IPS-11a (cell line): ENCODE measurements around the gene MSN.

Source experiments
- H3K4me3 ChIP-seq: one replicate; pipeline ENCODE4 v1.5.1; 2013; ENCODE audit warnings: low read depth, low read length, control low read depth

Gene MSN

DNA sequence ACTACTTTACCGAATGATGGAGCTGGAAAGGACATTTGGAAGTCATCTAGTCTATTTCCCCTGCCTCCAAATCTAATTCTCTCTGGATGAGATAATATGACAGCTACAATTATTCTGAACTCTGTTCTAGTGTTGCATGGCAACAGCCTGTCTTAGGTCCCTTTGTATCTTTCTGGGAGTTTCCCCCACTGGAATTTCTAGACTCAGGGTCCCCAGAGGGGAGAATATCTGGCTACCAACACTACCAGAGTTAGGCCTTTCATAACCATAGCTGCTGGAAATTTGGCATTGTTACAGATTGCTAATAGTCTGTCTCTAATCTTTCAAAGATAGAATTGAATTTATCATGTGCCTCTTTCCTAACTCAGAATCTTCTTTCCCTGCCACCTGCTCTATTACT is 4.5 kb downstream of the MSN start:
- no peak overlapping the region for H3K4me3 ChIP-seq

DNA sequence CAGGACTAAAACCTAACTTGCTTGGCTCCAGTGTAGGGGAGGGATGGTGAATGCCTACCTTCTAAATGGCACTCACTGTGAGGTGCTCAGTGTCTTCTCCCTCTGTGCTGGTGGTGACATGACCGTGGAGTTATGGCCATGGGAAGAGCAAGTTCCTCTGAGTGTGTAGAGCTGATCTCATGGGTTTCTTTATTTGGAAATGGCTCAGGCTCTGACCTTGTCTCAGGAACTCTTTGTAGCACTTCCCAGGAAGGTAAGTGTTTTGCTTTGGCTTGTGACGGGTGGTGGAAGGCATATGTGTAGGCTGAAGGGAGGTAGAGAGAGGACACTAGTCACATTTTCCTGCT is 6.4 kb downstream of the MSN start:
- no peak overlapping the region for H3K4me3 ChIP-seq

DNA sequence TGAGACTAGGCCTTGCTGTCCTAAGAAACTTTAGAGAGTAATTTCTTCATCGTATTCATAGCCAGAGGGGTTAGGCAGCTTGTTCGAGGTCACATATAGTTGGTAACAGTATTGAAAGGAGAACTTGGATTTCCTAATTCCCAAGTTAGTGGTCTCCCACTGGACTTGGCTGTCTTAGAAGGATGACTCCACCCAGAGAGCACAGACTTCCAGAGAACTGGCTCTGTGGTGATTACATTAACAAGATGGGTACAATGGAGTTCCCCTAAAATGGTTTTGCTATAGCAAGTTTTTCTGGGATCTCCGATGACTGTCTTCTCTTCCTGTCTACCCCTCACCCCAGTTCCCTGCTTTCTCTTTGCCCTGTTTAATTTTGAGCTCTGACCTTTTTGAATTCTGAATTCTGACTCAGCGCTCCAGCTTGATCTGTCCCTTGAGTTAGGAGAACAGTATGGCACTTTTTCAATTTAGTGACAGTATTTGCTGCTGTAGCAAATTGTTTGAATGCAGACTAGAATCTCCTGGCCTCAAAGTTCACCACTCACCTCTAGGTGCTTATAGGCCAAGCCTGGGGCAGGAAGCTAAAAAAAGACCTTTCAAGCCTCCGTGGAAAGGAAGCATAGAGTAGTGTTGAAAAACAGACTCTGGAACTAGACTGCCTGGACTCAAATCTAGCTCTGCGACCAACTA is 6.9 kb downstream of the MSN start:
- H3K4me3 ChIP-seq: no peak overlapping the region

DNA sequence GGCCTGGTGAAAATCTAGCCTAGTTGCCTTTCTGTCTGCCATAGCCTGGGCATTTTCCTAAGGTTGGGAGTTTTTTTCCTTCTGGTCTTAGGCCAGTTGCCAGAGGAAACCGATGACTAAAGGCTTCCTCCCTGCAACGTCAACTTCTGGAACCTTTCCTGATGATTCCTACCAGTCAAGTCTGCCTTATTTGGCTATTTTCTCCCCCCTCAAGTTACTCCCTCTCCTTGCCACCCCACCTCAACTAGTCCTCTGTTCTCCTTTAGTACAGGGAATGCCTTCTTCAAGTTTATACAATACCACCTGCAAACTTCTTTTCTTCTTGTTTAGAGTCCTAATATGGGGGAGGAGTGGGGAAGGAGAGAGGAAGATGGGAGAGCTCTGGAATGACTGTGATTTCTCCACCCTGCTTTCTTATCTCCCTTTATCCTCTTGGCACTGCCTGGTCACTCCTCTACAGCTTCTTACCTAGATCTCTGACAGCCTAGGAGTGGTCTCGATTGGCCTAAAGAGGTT is 10.6 kb downstream of the MSN start:
- no peak overlapping the region for H3K4me3 ChIP-seq

DNA sequence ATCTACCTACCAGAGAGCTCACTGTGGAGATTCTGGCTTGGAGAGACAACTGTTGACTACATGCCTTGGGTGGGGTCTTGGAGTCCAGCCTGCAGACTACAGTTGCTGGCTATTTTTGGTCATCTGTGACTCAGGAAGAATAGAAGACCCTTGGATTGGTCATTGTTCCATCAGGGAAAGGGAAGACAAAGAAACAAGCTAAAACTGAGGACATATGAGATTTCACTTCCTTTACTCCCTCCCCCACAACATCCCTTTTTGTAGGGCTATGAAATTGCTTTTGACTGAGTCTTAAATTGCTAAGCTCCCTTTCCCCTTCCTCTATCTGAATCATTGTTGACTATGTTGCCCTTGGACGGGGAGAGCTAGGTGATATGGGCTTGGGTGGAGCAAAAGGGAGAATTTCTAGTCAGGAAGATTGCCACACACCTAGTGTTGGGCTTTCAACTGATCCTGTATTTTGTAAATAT is 11.7 kb downstream of the MSN start:
- no peak overlapping the region for H3K4me3 ChIP-seq

DNA sequence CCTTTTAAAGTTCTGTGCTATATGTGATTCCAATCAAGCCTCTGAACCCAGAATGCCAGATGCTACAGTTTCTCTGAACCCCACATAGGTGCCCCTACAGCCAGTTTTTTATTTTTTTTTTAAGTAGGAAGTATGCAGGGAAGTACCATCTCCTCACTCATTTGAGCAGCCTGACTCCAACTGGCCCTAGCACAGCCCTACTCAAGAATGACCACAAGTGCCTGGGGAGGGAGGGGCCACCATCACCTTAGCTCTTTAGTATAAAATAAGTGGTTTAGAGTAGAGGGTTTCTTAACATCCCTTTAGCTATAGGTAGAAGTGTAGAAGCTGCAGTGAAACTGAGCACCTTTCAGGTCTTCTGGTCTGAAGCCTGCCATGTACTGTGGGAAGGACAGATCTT is 14.4 kb downstream of the MSN start:
- H3K4me3 ChIP-seq: no peak overlapping the region

DNA sequence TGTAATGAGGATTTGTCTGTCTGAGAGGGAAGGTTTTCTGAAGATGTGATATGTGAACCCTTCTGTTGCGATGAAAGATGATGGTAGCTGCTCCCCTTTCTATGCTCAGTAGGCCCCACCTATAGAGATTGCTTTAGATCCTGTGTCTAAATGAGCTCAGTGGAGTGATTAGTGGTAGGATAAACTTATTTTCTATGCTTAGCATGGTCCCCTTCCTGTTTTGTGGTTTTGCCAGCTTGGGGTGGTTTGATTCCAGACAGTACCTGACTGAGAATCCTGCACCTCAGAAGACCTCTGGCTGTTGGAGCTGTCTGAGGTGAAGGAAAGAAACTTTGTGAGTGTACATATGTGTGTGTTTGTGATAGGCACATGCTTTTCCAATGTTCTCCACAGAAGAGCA is 17.7 kb downstream of the MSN start:
- H3K4me3 ChIP-seq: no peak overlapping the region

DNA sequence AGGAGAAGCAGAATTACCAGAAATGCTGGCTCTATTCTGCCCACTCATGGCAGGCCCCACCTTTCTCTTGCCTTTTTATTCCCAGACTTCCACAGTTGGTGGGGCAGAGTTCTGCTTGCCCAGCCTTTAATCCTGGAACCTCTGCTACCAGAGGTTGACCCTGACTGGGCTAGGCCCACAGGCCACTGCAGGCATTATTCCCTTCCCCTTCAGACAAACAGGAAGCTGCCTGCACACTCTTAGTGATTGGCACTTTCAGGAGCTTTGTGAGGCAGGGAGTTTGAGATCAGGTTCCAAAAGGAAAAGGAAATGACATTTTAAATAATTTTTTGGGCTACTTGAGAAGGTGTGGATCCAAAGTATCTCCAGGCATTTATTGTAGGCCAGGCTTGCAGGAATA is 18.8 kb downstream of the MSN start:
- H3K4me3 ChIP-seq: no peak overlapping the region

DNA sequence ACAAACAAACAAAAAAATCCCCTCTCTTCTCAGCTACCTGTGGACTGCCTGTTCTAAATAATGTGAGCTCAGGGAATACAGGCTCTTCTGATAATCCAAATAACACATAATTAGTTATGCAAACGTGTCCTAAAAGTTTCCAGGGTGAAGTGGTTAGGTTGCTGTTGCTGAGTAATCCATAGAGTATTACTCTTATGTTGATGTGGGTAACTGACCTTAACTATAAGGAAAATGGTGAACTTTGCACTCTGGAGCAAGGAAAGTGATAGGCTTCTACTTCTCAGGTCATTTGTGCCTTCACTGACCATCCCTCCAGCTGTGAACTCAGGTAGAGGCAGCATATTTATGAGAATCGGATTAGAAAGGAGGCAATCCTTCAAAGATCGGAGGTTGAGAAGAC is 19.9 kb downstream of the MSN start:
- H3K4me3 ChIP-seq: no peak overlapping the region

DNA sequence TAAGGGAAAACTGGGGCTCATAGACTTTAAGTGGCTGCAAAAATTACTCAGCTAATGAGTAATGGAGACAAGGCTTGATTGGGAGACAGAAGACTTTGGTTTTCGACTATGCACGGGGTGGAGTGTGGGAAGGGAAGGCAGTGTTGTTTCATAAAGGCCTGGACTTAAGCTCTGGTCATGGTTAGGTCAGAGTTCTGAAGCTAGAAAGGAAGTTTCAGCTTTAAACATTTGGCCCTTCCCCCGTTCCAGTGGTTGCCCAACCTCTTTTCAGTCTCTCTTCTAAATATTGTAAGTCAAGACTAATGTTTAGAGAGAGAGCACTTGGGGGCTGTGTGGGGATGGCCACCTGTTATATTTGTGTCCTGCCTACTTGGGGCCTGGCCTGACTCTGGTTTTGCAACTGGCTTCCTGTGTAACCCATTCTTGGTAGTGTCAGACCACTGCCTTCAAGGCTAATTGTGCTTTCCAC is 21.0 kb downstream of the MSN start:
- no peak overlapping the region for H3K4me3 ChIP-seq

DNA sequence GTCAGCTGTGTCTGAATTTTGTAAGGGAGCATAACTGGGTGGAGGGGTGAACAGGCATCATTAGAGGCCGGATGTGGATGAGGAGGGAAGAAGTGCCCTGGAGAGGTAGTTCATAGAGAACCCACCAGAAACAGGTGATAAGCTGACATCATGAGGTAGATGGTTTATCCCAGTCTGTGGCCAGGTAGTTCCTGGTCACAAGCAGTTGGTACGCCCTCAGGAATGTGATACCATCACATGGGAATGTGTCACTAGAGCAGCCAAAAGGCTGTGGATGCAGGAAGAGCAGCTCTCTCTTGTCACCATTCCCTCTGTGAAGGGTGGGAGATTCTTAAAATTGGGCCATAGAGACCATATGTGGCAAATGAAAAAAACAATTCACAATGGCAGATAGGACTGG is 21.9 kb downstream of the MSN start:
- no peak overlapping the region for H3K4me3 ChIP-seq

DNA sequence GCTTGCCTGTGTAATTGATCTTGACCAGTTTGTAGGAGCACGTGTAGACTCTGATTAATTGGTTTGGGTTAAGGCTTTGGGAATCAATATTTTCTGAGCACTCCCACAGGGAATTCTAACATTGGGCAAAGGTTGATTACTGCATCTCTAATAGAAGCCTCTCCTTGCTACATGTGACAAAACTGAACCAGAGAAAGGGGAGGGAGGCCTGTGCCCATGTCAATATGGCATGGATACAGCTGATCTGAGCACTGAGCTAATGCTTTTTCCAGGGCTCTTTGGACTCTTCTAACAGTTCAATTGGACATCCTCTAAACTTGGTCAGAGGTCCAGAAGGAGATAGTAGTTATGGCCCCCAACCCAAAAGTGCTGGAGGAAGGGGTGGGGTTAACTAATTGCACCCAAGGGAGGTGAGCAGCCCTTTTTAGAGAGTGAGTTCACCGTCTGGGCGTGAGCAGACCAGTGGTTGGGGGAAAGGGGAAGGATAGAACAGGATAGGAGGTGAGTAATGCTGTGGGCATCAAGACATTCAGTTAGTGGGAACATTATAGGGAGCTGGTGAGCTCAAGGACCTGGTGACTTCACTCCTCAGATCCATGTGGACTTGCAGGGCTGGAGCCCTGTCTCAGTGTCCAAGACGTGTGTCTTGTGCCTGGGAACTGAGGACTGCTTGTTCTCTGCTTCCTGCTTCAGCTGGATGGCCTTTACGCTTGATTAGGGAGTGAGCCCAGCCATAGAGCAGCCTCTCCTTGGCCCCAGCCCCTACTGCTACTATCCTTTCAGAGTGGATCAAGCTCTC is 22.8 kb downstream of the MSN start:
- H3K4me3 ChIP-seq: no peak overlapping the region

DNA sequence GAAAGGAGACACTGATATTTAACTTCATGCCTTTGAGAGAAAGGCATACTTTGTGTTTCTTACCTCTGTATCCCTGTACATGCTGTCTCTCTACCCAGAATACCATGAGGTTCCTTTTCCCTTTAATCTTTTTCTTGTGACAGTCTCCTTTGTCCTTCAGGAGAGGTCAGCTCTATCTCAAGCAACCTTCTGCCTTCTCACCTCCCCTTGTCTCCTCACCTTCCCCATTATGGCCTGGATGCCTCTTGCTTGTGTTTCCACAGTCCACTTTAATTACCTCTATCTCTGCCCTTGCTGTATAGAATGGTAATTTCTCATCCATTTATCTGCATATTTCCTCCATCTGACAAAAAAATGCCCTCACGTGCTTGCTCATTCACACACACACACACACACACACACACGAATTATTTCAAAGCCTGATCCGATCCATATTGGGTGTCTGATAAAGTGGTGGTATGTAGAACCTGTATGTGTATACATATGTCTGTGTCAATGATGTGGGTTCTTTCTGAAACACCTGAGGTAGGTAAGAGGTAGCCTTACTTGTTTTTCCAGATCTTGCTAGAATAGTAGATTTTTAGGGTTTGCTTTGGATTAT is 28.5 kb downstream of the MSN start:
- H3K4me3 ChIP-seq: no peak overlapping the region

DNA sequence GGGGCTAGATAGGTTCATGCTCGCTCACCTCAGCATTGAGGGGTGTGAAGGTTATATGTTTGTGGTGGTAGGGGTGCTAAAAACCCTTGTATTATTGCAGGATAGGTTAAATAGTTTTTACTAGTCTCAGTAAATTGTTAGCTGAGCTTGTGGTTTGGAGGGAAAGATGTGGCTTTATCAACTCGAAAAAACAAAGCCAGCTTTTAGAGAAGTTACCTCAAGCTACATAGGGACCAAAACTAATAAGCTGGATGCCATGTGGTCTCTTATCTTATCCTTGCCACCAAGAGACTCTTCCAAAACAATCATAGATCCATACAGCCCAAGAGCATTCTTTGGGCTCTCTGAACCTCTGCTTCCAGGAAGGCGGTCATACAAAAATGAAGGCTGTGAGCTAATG is 29.2 kb downstream of the MSN start:
- H3K4me3 ChIP-seq: no peak overlapping the region

DNA sequence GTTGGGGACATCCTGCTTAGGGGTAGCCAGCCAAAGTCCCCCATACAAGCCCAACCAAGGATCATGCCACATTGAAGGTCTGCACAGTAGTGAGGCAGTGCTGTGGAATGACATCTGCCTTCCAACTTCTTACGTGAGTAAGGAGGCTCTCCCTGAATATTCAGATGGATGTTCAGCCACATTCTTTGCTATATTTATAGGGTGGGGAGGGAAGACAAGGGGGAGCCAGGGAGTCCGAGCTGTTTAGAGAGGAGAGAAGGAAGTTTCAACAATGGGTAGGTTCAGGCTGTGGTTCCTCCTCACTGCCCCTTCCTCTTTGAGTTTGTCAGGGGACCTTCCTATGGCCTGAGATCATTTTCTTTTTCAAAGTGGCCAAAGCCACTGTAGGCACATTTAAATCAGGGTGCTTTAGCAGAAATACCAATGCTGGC is 29.8 kb downstream of the MSN start:
- H3K4me3 ChIP-seq: no peak overlapping the region

DNA sequence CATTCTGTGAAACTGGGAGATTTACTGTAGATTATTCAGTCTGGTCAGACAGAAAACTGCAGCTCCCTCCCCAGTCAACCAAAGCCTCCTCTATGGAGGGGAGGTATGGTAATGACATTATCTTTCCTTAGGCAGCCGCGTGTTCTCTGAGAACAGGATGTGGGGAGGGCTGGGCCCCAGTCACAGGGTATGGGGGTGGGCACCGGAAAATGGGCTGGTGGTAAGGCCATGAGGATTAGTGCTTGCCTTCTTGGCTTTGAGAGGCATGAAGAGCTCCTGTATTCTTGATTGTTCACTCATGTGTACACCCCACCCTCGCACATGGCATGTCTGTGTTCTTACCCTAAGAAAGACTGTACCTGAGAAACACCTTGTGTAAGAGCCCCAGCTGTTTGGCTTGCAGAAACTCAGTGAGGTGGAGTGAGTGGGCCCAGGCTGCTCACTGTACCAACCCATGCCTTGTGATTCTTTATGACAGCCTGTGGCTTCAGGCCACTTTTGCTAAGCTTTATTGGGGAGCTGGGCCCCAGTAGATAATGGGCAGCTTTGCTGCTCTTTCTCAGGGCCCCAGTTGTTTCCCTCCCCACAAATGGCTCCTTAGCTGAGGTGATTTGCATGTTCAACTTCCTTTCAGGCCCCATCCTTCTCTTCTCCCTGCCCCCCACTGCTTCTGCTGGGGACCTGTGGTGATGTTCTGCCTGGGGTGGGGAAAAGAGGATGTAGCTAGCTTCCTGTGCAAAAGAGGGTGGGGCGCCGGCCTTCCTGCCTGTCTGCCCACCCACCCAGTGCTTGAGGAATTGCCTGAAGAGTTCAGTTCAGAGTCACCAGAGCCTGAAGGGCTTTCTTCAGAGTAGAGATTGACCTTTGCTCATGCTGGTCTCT is 30.7 kb downstream of the MSN start:
- H3K4me3 ChIP-seq: no peak overlapping the region

DNA sequence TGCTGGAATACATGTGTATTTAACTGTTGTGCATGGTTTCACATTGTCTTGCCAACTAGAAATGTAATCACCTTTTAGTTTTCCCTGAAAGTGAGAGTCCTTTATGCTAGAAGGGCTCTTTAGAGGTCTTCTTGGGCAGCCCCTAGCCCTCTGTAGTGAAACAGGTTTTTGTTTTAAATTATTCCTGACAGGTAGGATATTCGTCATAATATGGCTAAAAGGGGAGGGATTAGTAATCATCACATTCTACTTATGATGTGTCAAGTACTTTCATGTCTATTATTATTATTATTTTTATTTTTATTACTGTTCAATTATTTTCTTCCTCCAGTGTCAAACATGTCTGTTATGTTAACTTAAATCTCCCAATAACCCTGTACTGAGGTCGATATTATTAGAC is 35.5 kb downstream of the MSN start:
- no peak overlapping the region for H3K4me3 ChIP-seq

DNA sequence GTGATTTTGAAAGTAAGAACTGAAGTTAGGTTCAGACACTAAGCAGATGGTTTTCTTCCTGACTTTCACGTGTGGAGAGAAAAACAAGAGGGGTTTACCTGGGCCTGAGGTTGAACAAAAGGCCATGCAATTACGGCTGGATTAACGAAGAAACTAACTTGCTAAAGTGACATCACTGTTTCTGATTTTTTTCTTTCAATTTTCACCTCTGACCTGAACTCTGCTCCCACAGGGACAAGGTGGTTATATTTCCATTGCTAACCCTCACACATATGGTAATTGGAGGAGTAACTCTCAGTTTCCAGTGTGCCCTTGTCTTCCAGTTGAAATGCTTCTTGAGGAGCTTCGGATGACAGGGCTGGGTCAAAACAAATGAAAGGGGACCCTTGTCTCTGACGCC is 38.0 kb downstream of the MSN start:
- no peak overlapping the region for H3K4me3 ChIP-seq

DNA sequence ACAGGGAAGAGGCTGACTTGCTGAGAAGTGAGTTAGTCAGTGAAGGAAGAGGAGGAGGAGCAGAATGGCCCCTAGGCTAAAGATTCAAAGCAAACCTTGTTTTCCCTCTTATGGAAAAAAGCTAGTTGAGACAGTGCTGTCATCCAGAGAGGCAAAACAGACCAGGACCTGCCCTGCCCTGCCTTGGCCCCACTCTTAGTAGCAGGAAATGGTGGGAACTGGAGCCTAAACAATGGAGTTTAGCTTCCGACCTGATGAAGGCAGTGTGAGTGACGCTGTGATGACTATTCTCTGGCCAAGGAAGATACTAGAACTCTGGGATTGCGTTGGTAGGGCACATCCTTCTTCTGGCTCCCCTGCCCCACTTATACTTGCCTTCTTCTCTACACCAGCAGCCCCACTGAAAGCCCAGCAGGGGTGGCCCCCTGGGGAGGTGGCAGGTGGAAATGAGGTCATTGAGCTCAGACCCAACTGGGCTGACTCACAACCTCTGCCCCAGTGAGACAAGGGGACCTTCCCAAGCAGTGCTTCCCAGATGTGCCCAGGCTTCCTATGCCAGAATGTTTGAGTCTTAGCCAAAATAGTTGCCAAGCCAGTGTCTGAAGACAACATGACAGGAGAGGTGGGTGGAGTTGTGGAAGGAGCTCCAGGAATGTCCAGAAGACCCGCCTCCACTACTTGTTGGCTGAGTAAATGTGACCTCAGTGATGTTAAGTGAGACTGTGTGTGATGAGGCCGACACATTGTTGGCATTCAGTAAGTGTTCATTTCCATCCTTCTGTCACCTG is 38.8 kb downstream of the MSN start:
- no peak overlapping the region for H3K4me3 ChIP-seq

DNA sequence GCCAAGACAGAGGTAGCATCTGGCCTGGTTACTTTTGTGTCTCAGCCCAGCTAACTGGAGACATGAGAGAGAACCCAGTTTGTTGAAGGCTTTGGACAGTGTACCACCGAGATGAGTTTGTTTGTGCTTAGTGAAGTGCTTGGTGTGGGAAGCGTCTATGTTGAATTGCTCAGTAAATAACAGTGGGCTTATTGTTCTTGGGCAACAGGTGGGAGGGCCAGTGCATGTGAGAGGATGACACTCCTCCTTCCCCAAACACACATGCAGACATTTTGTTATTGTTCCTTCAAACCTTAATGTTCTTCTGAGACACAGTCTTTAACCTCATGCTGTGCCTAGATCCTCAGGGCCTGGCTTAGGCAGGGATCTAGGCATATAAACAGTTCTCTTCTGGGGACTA is 39.7 kb downstream of the MSN start:
- no peak overlapping the region for H3K4me3 ChIP-seq
